T-helper 17 cell (primary cell): ENCODE measurements around the gene TMEM120B. TPM values are rescaled to one million over a fixed set of nuclear protein-coding genes. Genes with fewer than 3 reads are reported as not detected.
A peak's percentile ranks its signal among the peaks of the same experiment; 100 is the strongest.

ENCODE experiments used
- ATAC-seq: fragments of 150-1000 bp; cut with Tn5 transposase; 2 replicates; pipeline ENCODE4 v1.10.0; 2021; ENCODE audit warnings: mild to moderate bottlenecking, moderate library complexity
- DNase-seq, 3 donors: peaks; one replicate each; pipeline versions ENCODE4 v3.0.0 to v3.0.0-alpha.2; 2020 to 2021
- H3K9me3 ChIP-seq: one replicate; pipeline ENCODE4 v1.7.0; 2013; ENCODE audit warnings: low read length, mild to moderate bottlenecking; ENCODE audit not compliant: control insufficient read depth, poor library complexity, severe bottlenecking
- H3K27ac Mint-ChIP-seq: one replicate; pipeline ENCODE4 v1.8.0; 2022; ENCODE audit warnings: mild to moderate bottlenecking, moderate library complexity, mixed read lengths
- H3K27me3 Mint-ChIP-seq: one replicate; pipeline ENCODE4 v1.8.0; 2022; ENCODE audit warnings: mixed read lengths
- H3K36me3 Mint-ChIP-seq: one replicate; pipeline ENCODE4 v1.8.0; 2022; ENCODE audit warnings: low read depth, mixed read lengths
- H3K4me1 Mint-ChIP-seq: one replicate; pipeline ENCODE4 v1.8.0; 2022; ENCODE audit warnings: mild to moderate bottlenecking, mixed read lengths
- H3K4me3 Mint-ChIP-seq: one replicate; pipeline ENCODE4 v1.8.0; 2022; ENCODE audit warnings: mild to moderate bottlenecking, moderate library complexity, mixed read lengths
- total RNA-seq, 4 donors: library from RNA in 2 of 4; stranded (reverse) in 2 of 4; gene quantifications; one replicate each; pipeline ENCODE4 v1.2.3 and lab custom pipeline; 2022 to 2026

The TMEM120B gene
- total RNA-seq, 2 donors from 2014 or later = 6.9 to 7.0 TPM

GRCh38 chr12:121797937-121798786, 85.6 kb downstream of the TMEM120B start:
- no peaks in the 10 kb centered on the region for H3K9me3 ChIP-seq
- peaks cover 13% of the 10 kb centered on the region for H3K36me3 Mint-ChIP-seq
- no peak for DNase-seq
- peaks cover 49% of the 10 kb centered on the region for H3K4me1 Mint-ChIP-seq
- peak overlapping the region; percentile 88 for H3K4me3 Mint-ChIP-seq
- no peak for ATAC-seq
- no peaks in the 10 kb centered on the region for H3K27me3 Mint-ChIP-seq
- H3K27ac Mint-ChIP-seq = peak overlapping the region; percentile 83

- Mint-ChIP-seq H3K4me3 (peak overlapping the region; percentile 88), H3K27me3 (no peaks in the 10 kb centered on the region), H3K36me3 (peaks cover 13% of the 10 kb centered on the region), H3K4me1 (peaks cover 49% of the 10 kb centered on the region), H3K27ac (peak overlapping the region; percentile 83)
- DNase-seq = no peak
- no peak for ATAC-seq
- H3K9me3 ChIP-seq = no peaks in the 10 kb centered on the region
Measured at GRCh38 chr12:121798787-121799155, 86.2 kb downstream of the TMEM120B start.

DNA sequence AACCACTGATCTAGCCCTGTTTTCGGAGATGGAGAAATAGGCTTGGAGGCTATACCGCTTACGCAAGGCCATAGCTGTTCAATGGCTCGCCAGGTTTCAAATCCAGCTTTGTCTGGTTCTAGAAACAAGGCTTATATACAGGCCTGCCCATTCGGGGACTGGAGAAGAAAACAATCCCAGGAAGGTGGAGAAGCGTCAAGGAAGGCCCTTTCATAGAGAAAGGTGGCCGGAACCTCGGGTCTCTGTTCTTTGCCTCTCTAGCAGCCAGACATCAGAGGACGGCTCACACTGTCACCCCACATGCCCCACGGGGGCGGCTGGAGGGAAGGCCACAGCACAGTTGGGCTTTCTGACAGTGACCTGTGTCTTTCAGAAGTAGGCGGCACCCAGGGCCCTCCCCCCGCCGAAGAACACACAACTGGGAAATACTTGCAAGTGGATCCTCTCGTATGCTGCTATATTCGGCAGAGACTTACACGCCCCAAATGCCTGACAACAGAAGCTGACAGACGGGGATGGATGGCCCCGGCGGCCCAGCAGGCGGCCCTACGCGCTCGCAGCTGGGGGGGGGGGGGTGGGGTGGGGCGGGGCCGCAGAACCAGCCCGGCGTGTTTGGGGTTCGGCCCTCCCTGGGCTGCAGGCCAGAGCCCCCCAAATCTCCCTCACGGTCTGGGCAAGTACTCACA, 86.7 kb downstream of the TMEM120B start:
- DNase-seq (peak; percentile 36 to 41 (median 40)), ATAC-seq (peak; percentile 20)
- Mint-ChIP-seq H3K4me1 (peaks cover 48% of the 10 kb centered on the region), H3K36me3 (peaks cover 13% of the 10 kb centered on the region), H3K27ac (peak overlapping the region; percentile 83), H3K4me3 (peak overlapping the region; percentile 88), H3K27me3 (no peaks in the 10 kb centered on the region)
- no peaks in the 10 kb centered on the region for H3K9me3 ChIP-seq

DNA sequence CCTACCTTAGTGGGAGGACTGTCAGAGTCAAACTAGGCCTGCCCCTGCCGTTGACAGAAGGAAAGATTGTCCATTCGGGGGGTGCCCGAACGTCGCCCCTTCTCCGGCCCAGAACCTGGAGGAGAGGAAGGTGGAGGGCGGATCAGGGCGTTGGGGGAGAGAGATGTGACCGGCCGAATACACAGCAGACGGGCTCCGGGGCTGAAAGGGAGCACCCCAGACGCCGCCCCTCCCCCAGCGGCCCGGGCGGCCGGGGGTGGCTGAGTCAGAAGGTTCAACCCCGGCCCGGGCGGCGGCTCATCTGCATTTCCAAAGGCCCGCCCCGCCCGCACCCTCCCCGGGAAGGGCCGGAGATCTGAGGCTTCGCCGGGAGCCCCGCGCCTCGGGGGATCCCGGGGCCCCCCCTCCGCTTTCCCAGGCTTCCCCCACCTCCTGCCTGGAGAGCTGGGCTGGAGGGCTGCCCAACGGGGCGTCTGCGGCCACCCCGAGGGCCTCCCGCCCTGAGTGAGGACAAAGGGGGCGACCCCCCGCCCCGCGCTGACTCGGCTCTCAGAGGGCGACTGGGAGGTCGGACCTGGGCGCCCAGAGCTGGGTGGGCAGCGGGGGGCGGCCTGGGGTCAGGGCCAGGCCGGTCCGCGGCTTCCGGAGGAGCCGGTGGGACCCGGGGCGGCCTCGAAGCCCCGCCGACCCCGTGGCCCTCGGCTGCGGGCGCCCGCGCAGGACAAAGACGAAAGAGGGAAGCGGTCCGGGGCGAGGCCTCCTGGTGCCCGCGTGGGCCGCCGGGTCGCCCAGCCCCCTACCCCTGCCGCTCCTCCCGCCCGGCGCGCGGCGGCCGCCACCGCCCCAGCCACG, 87.5 kb downstream of the TMEM120B start:
- Mint-ChIP-seq H3K4me1 (peaks cover 43% of the 10 kb centered on the region), H3K36me3 (peaks cover 15% of the 10 kb centered on the region), H3K27ac (peak overlapping the region; percentile 99), H3K4me3 (peak overlapping the region; percentile 88), H3K27me3 (no peaks in the 10 kb centered on the region)
- H3K9me3 ChIP-seq = no peaks in the 10 kb centered on the region
- peak; percentile 57 to 72 (median 69) for DNase-seq
- ATAC-seq = peak; percentile 22

DNA sequence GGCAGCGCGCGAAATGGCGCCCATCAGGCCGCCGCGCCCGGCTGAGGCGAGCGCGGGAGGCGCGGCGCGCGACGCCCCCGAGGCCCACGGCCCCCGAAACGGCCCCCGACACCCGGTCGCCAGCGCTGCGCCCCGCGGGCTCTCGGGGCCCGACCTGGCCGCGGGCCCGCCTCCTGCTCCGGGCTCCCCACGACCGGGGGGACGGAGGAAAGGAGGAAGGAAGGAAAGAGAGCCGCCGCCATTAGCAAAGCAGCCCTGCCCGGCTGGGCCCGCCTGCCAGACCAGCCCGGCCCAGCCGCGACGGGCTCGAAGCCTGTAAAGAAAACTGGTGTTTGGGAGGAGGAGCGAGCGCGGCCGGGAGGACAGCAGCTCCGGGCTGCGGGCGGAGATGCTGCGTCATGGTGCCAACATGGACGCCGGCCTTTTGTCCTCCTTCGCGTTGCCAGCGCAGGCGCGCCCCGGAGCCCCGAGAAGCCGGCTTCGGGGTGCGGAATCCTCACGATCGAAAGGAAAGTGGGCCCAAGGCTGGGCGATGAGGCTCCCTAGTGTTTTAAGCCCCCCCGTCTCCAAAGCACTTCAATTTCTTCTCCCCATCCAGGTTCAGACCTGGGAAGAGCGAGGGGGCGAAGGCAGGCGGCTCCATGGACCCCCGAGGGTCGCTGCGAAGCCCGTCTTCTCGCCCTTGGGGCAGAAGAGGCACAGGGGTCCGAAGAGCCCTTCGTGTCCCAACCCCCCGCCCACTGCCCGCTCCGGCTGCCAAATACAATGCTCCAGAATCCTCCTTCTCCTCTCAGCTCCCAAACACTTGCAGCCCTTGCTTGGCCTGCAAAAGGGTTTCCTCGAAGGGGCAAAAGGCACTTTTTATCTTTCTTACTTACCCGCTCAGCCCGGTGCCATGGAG, 88.4 kb downstream of the TMEM120B start:
- H3K27me3 Mint-ChIP-seq = no peaks in the 10 kb centered on the region
- peaks cover 15% of the 10 kb centered on the region for H3K36me3 Mint-ChIP-seq
- peak overlapping the region; percentile 99 for H3K27ac Mint-ChIP-seq
- peak; percentile 58 to 60 (median 59) for DNase-seq
- ATAC-seq = peak; percentile 28
- H3K4me1 Mint-ChIP-seq = peaks cover 43% of the 10 kb centered on the region
- no peaks in the 10 kb centered on the region for H3K9me3 ChIP-seq
- H3K4me3 Mint-ChIP-seq = peak overlapping the region; percentile 99

GRCh38 chr12:121801595-121802484, 89.3 kb downstream of the TMEM120B start:
- peaks cover 51% of the 10 kb centered on the region for H3K4me1 Mint-ChIP-seq
- ATAC-seq (peak; percentile 14), DNase-seq (peak in 1 of 3 donors; percentile 22)
- peak overlapping the region; percentile 99 for H3K4me3 Mint-ChIP-seq
- no peaks in the 10 kb centered on the region for H3K27me3 Mint-ChIP-seq
- H3K27ac Mint-ChIP-seq = peak overlapping the region; percentile 99
- H3K36me3 Mint-ChIP-seq = peaks cover 18% of the 10 kb centered on the region
- H3K9me3 ChIP-seq = no peaks in the 10 kb centered on the region

GRCh38 chr12:121802485-121802842, 89.9 kb downstream of the TMEM120B start:
- Mint-ChIP-seq H3K4me1 (peaks cover 52% of the 10 kb centered on the region), H3K4me3 (peak overlapping the region; percentile 99), H3K36me3 (peaks cover 18% of the 10 kb centered on the region), H3K27ac (peak overlapping the region; percentile 99), H3K27me3 (no peaks in the 10 kb centered on the region)
- DNase-seq (no peak), ATAC-seq (no peak)
- no peaks in the 10 kb centered on the region for H3K9me3 ChIP-seq

DNA sequence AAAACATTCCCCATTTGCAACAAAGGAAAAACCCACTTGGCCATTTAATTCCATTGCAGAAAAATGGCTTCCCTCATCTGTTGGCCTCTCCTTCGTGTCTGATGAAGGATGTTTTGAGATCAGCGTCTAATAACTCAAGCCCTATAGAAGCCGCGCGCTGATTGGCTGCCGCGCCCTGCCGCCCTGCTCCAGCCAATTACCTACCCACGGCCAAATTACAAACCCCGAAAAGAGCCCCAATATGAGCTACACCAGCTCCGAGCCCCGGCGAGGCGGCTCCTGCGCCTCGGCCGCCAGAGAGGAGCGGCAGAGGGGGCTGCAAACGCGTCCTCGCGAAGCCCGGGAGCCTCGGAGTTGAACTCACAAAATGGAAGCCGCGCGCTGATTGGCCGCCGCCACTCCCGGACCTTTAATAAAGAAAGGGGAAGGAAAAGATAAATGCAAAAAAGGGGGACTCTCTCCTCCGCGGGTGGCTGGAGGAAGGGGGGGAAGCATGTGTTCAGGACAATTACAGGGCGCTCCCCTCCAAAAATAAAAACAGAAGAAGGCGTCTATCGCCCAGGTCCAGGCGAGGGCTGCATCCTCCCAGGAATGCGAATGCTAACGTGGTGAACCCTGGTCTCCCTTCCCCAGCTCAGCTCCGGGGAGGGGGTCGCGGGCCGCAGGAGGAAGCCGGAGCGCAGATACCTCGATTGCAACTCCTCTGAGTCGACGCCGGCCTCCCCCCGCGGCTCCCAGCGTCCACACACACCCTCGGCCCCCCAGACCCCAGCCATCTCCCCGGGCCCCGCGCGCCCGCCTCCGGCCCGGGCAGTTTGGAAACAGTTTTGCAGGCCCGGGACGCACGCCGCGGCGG, 90.5 kb downstream of the TMEM120B start:
- H3K9me3 ChIP-seq = no peaks in the 10 kb centered on the region
- Mint-ChIP-seq H3K27ac (peak overlapping the region; percentile 99), H3K36me3 (peaks cover 18% of the 10 kb centered on the region), H3K4me1 (peaks cover 49% of the 10 kb centered on the region), H3K4me3 (peak overlapping the region; percentile 99), H3K27me3 (no peaks in the 10 kb centered on the region)
- ATAC-seq (peak; percentile 58), DNase-seq (peak; percentile 74 to 78 (median 75))

DNA sequence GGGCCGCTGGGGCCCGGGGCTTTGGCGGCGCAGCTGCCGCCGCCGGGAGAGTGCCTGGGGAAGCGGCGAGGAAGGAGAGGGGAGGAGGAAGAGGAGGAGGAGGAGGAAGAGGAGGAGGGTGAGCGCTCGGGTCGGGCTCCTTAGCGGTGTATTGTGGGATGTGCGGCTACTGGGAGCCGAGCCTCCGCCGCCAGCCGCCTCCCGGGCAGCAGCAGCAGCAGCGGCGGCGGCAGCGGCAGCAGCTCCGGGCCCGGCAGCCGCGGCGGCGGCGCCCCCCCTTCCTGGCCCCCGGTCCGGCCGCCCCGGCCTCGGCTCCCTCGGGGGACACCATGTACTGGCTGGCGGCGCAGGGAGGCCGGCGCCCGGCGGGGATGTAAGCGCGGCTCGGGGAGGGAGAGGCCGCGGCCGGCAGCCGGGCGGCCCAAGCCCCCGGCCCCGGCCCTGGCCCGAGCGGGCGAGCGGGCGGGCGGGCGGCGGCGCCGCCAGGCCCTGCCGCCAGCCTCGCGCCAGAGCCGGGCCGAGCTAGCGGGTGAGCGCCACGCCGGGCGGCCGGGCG, 91.4 kb downstream of the TMEM120B start, which contains the start of gene SETD1B:
SETD1B (plus strand) TSS at position 149 of the 556 bp plus-strand sequence. CDS start 729 bp downstream, outside the sequence.
- peak within 1 kb of the TSS; percentile 99 for H3K27ac Mint-ChIP-seq
- peaks cover 48% of the 10 kb centered on the region for H3K4me1 Mint-ChIP-seq
- peak; percentile 33 to 43 (median 38) for DNase-seq
- peaks cover 15% of the 10 kb centered on the region for H3K36me3 Mint-ChIP-seq
- H3K27me3 Mint-ChIP-seq = no peaks in the 10 kb centered on the region
- H3K4me3 Mint-ChIP-seq = peak within 1 kb of the TSS; percentile 99
- peak; percentile 8 for ATAC-seq
- H3K9me3 ChIP-seq = no peaks in the 10 kb centered on the region

- Mint-ChIP-seq H3K27me3 (no peaks in the 10 kb centered on the region), H3K27ac (peak overlapping the region; percentile 90), H3K4me3 (peak overlapping the region; percentile 97), H3K4me1 (peaks cover 46% of the 10 kb centered on the region), H3K36me3 (peaks cover 15% of the 10 kb centered on the region)
- peak; percentile 5 for ATAC-seq
- peak; percentile 34 to 63 (median 42) for DNase-seq
- no peaks in the 10 kb centered on the region for H3K9me3 ChIP-seq
Measured at GRCh38 chr12:121804417-121805111, 92.0 kb downstream of the TMEM120B start.
